GOT3 (cell line): ENCODE measurements around the gene PPAT.

Source experiments
- DNase-seq: peaks from one replicate; lab custom pipeline; 2025; ENCODE audit warnings: mixed read lengths; lab: John Stamatoyannopoulos, UW

Gene PPAT

DNA sequence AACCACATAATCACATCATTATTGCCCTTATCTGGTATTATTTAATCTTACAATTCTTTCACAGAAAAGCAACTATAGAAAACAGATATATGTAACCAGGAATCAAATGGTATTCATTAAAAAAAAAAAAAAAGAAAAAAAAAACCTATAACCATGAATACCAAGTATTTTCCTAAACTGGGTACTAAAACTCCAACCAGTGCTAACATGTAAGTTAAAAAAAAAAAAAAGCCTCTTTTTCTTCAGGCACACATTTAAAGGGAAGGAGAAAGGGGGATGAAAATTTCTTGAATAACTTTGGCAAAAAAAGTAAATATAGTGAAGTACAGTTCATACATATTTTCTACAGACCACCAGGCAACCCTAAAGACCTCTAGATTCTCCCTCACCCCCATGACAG, 2.1 kb downstream of the PPAT start:
- DNase-seq: no peak

DNA sequence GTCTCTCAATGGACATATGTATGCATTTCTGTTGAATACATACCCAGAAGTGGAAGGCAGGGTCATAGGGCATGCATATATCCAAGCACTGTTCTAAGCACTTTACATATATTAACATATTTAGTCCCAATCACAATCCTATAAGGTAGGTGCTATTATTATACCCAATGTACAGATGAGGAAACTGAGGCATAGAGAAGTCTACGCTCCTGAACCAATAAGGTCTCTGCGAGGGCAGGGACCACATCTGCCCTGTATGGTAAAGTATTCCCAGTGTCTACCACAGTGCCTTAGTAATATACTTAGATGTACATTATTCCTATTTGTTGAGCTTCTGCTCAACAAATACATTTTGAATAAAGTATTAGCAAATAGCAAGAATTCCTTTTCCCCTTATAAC, 5.2 kb downstream of the PPAT start:
- DNase-seq: no peak

DNA sequence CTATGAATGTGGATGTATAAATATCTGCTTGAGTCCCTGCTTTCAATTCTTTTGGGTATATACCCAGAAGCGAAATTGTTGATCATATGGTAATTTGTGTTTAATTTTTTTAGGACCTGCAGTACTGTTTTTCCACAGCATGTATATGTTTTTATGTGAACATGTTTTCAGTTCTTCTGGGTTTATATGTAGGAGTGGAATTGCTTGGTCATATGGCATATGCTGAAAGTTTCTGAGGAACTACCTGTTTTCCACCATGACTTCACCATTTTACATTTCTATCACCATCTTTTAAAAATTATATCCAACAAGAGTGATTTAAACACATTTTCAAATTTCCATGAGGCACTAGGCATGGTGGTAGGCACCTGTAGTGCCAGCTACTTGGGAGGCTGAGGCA, 8.2 kb downstream of the PPAT start:
- DNase-seq: no peak

DNA sequence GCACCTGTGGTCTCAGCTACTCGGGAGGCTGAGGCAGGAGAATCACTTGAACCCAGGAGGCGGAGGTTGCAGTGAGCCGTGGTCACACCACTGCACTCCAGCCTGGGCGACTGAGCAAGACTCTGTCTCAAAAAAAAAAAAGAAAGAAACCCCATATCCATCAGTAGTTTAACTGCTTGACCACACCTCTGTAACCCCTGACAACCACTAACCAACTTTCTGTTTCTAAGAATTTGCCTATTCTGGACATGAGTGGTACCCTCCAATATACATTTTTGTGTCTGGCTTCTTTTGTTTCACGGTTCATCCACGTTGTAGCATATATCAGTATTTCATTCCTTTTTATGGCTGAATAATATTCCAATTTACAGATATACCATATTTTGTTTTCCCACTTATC, 9.1 kb downstream of the PPAT start:
- DNase-seq: no peak

DNA sequence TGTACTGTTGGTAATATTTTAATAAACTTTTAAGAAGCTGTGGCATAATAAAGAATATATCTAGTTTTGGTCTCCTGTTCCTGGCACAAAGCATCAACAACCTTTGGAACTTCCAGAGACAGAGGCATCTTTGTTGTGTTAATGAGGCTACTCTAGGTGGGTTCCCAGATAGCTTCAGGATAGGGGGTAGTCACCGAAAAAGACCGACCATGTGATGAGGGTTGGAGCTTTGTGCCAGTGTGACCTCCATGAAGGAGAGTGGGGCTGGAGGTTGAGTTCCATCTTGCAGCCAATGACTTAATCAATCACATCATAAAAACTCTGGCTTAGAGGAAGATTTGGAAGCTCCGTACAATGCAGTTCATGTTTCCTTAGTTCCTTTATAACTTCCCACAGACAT, 9.9 kb downstream of the PPAT start:
- DNase-seq: no peak

DNA sequence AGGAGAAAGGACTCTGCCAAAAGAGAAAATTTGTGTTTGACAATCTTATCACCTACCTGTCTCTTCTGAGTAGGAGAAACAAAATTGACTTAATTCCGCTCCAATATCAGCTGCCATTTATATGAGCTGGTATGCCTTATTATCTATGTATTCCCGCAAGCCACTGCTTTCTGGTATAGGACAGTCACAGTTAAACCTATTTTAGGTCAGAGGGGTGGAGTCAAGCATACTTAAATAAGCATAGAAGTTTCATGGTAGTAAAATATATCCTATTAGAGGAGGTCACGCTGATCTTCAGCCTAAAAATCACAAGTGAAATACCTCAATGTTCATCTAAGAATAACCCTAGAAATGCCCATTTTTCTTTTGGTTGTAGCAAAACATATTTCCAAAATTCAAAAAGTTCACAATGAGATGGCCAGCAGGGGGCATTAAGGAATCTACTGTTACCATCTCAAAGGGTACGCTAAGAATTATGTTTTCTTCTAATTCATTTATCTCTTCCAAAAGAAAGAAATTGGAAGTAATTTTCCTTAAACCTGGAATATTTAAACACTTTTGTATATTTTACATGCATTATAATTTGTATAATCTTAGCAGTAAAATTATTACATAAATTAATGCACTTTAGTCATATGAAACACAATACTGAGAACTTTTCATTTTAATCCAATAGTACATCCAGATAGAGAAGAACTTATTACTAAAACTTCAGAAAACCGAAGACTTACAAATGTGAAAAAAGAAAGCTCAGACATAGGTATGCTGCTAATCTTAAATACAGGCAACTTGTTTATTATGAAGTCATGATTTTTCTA, 10.5 kb downstream of the PPAT start:
- DNase-seq: no peak

DNA sequence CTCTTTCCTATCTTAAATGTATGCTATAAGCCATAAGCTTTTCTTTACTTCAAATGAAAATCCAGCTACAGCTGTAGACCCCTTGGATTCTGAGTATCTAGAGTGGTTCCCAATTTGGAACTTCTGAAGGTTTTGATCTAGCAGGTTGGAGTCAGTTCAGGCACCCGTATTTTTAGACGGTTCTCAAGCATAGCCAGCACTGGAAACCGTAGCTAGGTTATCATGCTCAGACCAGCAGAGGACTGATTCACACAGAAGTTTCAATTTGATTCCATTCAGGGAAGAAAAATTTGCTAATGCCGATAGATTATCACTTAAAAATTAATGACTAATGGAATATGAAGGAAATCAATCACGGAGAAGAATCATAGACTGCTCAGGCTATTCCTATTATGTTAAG, 11.2 kb downstream of the PPAT start:
- no peak for DNase-seq

DNA sequence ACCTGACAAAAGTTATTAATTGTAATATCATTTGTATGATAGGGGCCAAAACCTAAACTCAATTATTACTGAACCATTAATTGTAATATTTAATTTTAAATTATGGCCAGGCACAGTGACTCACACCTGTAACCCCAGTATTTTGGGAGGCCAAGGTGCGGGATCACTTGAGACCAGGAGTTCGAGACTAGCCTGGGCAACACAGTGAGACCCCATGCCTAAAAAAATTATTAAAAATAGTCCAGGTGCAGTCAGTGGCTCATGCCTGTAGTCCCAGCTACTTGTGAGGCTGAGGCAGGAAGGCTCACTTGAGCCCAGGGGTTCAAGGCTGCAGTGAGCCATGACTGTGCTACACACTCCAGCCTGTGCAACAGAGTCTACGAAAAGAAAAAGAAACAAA, 18.0 kb downstream of the PPAT start:
- no peak for DNase-seq

DNA sequence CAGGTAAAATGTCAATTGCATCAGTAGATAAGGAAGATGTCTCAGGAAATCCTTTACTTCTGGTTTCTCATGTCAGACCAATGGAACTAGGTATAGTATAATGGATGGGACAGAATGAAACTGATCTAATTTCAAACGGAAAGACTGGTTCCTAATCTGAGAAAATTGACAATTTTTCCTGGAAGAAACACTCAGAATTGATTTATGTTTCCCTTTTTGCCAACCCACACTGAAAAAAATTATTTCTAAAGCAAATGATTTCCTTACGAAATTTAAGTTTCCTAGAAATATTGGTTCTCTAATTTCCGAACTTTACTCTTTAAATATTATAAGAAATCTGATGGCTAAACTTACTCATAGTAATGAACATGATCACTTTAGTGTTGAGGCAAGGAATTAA, 19.1 kb downstream of the PPAT start:
- no peak for DNase-seq

DNA sequence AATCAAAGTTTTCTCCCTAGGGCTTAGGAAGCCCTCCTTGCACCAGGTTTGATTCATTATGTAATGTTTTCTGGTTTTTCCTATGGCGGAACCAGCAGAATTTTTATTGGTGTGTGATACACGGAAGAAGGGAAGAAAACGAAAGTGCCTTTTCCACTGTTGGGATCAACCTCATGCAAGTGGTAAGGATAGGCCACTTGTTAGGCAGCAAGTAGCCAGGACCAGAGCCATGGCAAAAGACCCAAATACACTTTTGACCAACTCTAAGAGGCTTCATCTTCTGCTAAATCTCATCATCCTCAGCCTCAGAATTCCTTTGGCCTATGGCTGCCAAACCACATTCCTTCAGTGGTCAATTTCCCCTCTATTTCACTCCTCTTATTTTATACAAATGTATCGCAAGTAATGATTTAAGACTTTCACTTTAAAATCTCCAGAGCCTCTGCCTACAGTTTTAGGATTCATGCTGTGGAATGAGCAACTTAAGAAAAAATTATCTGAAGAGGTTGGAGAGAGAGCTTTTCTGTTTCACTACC, 21.2 kb downstream of the PPAT start:
- no peak for DNase-seq

DNA sequence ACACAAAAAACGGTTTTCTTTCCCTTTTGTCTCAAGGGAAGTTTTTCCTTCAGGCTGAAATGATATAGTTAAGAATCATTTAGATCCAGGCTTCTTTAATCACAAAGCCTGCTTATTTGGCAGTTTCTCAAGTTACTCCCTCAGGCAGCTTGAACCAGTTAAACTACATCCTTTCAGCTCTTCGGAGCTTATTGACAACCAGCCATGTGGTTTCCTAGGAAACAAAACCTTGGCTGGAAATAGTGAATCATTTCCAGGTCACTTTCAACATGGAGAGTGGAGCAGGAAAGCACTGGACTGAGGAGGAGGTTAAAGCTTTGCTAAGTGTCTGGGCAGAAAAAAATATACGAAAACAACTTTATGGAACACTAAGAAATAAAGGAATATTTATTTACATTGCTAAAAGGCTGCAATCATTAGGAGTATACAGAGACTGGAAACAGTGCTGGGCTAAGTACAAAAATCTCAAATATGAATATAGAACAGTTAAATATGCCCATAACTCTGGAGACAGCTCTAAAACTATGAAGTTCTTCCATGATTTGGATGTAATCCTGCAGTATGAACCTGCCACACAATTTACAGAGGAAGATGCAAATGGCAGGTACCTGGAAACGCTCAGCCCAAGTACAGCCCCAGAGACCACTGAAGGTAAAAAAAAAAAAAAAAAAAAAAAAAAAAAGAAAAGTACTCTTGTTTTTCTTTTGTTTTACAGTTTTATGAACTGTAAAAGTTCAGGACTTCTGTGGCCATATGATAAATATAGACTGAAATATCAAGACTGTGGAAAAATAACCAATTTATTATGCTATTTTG, 25.0 kb downstream of the PPAT start:
- peak; percentile 17 for DNase-seq

DNA sequence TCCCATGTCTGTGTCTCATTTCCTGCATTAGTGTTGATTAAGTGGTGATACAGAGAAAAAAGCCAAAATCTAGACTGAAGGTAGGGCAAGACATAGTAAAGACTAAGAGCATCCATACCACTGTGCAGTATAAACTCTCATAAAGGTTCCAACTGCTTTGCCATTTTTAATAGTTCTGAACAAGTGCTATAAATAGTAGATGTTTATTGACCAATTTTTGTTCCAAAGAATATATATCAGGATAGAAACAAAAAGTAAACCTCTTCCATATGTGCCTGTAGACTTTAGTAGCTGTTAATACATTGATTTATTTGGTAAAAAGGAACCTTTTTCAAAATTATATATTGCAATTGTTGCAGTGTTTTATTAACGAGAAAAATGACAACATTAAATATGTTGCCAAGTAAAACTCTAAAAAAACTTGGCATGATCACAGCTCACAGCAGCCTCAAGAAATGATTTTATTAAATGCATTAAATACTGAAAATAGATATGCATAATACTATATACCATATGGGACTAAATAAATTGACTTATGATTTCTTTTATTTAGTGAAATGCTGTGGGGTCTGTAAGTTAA, 25.8 kb downstream of the PPAT start:
- no peak for DNase-seq

DNA sequence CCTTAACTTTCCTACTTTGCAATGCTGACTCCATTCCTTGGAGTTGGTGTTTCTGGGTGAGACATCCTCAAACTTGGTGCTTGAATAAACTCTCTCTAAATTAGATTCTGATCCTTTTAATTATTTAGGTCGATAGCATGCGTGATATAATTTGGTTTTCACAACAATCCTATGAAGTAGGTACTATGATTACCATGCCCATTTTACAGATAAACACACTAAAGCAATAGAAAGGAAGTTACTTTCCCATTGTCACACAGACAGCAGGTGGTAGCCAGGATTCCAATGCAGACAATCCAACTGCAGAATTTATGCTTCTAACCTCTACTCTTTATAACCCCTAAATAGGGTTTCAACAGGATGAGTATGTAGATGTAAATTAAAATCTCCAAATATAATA, 26.4 kb downstream of the PPAT start:
- no peak for DNase-seq

DNA sequence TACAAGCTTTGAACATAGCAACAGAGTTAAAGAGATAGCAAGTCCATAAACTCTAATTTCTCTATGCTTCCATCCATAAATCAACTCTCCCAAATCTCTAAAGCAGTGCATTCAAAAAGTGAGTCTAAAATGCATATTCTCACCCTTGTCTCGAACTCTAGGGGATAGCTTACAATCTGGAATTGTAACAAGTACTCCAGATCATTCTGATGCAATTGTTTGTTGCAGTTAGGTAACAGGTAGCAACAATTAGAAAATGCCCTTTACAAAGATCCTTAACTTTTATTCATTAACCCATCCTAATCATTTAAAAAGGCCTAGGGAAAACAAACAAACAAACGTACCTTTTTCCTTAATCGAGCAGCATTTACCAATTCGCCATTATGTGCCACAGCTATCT, 29.3 kb downstream of the PPAT start:
- DNase-seq: no peak

DNA sequence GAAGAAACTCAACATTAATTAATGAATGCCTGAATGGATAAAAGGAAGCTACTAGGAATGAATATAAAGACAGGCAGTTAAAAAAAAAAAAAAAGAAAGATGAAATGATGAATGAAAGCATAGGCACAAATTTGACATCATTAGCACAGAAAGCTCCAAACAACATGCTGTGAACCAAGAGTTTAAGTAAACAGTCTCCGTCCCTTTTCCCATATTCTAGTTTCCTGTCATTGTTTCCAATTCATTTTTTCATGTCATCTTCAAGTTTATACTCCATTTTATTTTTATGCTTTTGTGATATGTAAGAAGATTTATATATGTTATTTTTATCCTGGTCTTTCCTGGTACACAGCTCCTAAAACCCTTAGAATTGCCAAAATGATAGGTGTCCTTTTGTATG, 30.4 kb downstream of the PPAT start:
- DNase-seq: no peak

DNA sequence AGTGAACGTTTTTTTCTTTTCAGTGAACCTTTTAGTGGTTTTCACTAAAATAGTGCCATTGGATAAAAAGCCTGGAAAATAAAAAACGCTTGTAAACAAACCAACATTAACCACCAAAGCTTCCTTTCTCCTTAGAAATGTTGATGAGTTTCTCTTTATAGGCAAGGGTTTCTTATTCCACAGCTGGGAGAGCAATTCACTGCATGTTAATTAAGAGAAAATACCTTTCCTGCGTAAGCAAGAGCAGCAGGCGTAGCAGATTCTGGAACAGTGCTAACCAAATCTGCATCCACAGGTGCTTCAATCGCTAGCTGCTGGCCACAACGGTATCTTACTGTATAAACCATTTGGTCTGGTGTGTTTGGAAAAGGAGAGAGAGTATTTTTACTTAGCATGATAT, 34.9 kb downstream of the PPAT start:
- DNase-seq: no peak

DNA sequence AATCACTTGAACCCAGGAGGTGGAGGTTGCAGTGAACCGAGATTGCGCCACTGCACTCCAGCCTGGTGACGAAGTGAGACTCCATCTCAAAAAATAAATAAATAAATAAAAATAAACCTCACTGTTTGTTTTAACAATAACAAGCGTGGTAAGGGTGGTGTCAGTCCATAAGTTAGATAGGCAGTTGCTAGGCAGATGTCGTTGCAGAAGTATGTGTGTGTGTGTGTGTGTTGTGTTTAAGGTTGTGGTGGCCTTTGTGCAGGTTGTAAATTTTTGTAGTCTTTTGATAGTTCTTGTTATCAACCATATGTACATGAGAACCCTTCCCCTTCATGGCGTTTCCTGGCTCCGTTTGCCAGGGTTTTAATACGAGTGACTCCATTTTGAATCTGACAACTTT, 44.1 kb downstream of the PPAT start:
- DNase-seq: no peak

DNA sequence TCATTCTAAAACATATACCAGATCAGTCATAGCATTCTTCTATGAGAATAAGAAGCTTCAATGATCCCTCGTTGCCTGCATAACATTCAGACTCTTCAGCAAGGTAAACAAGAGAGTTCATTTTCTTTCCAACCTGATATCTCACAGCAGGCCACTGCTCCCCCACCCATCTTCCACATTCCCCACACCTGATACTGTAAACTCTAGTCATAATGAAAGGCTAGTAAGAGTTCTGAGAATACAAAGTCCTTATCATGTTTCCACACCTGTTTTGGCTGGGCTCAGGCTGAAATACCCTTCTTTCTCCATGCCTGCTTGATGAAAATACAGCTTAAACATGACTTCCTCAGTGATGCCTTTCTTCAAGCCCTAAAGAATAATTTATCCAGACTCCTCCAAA, 45.9 kb downstream of the PPAT start:
- no peak for DNase-seq

DNA sequence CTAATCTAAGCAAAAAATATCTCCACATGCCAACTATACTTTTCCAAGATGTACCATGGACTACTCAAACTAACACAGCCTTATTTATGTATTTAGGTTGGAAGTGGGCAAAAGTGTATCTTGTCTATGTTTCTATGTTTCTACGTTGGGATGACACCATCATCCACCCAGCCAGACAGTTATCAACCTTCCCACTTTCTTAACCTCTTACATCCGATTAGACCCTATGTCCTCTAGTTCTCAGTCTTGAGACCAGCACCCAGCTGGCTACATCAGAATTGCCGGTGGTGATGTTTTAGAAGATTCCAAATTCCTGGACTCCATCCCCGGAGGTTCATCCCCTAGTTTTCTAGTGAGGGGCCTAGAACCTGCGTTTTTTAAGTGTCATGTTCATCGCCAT, 47.1 kb downstream of the PPAT start:
- DNase-seq: no peak

DNA sequence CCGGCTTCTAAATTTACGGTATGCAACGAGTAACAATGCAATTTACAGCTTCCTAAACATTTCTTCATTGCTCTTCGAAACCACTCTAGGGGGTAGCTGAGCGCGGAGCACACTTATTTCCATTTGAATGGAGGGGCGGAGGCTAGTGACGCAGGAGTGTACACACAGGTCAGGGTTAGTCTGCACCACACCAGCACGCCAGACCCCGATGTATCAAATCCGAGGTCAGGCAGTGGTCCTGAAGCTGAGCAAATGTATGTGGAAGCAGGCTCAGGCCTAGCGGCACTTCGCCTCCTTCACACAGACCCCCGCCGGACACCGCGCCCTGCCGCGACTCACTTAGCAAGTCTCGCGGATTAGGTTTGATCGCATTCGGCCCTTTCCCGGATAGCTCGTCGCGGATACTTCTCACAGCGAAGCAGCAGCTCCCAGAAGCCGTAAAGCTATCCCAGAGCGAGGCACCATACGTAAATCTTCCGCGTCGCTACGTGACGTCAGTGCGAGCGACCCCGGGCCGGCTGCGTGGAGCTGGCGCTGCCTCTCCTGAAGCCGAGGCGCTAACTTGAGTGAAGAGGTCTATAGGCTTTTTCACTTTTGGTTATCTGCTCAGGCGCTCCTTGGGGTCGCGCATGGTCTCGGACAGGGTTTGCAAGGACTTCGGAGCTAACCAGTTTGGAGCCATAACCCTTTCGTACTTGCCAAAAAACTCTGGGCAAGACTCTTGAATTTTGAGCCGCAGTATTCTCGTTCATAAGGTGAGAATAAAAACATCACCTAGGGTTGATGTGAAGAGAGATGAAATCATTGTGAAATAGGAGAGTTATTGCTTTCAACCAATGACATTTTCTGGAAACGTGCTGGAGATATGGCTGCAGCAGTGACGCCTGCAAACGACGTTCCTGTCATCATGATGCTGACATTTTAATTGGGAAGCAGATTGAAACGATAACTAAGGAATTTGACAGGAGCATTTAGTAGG, 48.1 kb downstream of the PPAT start, which contains the start of gene AASDH:
TSS of gene AASDH (minus strand) at position 469 of the 979 bp plus-strand sequence. CDS start 3,192 bp downstream, outside the sequence.
- DNase-seq: peak; percentile 58

DNA sequence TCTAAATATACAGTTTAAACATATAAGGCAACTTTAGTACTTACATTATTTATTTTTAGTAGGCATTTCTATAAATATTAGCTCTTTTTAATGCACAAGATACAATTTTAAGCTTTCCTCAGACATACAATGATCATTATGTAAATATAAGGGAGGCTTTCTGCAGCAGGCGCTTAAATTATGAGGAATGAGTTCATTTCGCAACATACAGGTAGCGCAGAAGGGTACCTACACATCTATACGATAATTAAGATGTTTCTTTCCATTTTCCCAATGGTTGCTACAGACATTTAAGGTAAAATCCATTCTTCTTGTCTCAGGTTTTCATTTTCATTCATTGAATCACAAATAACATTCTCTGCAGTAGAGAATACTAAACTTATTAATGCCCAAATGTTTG, 49.3 kb downstream of the PPAT start:
- no peak for DNase-seq

DNA sequence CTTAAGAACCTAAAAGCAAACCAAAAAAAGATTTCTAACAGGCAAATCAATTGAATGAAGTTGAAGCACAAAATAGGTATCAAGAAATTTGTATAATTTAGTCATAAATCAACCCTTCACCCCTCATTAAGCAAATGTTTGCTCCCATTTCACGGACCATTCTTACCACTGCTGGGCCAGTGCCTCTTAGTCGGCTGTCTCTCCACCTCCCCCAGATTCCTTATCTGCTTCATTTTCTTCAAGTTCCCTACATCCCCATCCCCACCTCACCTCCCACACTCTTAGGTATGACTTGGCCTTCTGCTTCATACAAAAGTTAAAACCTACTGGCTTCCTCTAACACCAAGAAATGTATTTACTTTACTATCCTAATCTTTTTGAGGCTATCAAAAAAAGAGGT, 60.0 kb downstream of the PPAT start:
- no peak for DNase-seq
